ENCODE measurements around the gene LMO7.
A peak's percentile ranks its signal among the peaks of the same experiment; 100 is the strongest.

LMO7 gene

DNA sequence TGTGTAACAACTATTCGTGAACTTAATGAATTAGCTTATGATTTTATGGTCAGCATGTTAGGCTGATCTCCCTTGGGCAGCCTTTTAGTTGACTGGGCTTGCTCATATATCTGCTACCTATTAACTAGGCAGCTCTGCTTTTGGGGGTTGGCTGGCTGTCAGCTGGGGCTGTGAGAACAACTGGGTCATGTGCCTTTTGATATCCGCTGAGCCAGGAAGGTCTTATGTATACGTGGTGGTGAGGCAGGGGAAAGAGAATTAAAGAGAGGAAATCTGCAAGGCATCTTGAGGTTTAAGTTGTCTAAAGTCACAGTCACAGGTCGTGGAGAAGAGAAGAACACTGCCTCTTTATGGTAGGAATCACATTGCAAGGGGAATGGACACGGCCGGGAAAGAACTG, 206.9 kb downstream of the LMO7 start:
- in situ Hi-C loops (cut with HindIII; ENCODE audit: low pct_ligation_motif_present, low pct_unique_long_range_greater_than_20kb, low sequenced_read_pairs), result no loop called here
- no peak for DNase-seq

DNA sequence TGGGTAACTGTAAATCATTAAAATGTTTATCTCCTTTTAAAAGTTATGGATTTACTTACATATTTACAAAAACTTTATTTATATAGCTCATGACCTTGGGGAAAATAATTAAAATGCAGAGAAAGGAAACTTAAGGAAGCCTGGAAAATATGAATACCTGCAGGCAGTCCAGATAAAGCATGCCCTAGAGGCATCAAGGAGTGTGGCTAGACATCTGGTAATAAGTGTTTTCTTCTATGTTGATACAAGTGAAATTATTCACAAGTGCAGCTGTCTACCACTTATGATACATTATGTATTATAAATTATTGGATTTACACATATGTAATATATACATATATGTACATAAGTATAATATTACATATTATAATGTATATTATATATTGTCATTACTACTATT, 207.9 kb downstream of the LMO7 start:
- in situ Hi-C loops (cut with HindIII; ENCODE audit: low pct_ligation_motif_present, low pct_unique_long_range_greater_than_20kb, low sequenced_read_pairs), result no loop called here
- no peak for DNase-seq

DNA sequence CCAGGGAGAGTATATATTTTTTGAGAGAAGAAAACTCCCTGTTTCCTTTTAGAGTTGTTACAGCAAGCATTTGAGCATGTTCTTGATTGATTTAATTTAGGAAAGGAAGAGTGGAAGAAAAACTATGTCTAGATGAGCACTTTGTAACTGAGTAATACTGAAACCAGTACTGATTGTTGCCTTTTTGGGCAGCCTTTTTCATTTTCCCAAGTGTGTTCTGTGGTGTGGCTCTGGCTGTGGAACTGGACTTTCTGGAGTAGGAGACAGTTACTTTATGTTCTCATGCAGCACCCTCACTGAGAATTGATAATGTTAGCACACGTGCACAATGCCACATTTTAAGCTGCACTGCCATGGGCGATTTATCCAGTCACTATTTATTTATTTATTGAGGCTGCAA, 211.5 kb downstream of the LMO7 start:
- in situ Hi-C loops (cut with HindIII; ENCODE audit: low pct_ligation_motif_present, low pct_unique_long_range_greater_than_20kb, low sequenced_read_pairs), result no loop called here
- no peak for DNase-seq

DNA sequence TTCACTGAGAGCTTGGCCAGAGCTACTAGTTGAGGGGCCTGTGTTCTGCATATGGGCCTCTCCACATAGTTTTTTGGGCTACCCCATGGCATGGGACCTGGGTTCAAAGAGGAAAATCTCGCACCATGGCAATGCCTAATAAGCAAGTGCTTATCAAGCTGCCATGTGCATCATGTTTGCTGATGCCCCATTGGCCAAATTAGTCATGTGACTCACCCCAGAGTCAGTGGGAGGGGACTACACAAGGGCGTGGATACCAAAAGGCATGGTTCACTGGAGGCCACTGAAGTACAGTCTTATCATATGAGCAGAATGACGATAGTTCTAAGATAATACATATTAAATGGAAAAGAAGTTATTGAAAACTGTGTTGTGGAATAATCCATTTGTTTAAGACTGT, 214.8 kb downstream of the LMO7 start:
- in situ Hi-C loops (cut with HindIII; ENCODE audit: low pct_ligation_motif_present, low pct_unique_long_range_greater_than_20kb, low sequenced_read_pairs), result no loop called here
- DNase-seq, result no peak

DNA sequence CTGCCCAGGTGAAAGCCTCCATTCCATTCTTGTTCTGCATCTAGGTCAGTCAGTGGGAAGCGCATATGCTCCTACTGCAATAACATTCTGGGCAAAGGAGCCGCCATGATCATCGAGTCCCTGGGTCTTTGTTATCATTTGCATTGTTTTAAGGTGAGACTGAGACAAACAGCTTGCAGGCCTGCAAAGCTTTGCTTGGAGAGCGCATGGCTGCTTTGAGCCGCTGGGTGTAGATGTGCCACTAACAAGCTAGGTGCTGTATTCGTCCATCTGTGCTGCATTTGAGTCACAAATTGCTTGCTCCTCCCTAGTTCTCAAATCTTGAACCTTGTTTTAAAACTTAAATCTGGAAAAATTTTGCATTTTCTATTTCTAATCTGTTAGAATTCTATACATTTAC, 219.1 kb downstream of the LMO7 start:
- in situ Hi-C loops (cut with HindIII; ENCODE audit: low pct_ligation_motif_present, low pct_unique_long_range_greater_than_20kb, low sequenced_read_pairs), result no loop called here
- DNase-seq, result no peak

DNA sequence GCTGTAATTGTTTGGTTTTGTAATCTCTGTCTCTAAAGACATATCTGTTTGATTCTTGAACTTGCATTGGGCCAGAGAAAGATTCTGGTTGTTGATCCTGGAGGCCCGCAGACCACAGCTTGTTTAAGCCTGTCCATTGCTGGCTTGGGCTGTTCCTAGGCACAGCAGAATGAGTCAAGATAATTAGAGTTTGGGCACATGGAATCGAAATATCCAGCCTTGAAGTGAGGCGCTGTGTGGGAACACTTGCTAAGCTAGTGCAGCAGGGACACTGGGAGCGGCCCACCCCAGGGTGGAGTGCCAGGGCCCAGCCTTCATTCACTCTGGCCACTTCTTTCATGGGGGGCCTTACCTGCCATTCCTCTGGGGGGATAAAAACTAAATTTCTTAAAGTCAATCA, 219.7 kb downstream of the LMO7 start:
- in situ Hi-C loops (cut with HindIII; ENCODE audit: low pct_ligation_motif_present, low pct_unique_long_range_greater_than_20kb, low sequenced_read_pairs), result no loop called here
- DNase-seq, result no peak

DNA sequence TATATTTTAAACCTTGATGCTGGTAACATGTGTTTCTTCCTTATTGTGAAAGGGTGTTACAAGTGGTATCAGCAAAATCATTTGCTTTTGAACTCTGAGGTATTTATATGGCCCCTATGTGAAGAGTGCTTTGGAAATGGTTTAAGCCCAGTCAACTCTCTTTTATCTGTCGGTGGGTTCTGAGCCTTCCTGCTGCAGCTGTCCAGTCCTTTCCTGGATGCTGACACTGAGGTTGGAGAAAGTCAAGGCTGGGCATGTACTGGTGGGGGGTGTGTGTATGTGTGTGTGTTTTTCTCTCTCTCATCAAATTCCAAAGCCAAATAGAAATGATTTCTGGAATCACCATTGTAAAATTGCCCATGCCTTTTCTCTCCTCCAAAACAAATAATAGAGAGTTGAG, 221.2 kb downstream of the LMO7 start:
- in situ Hi-C loops (cut with HindIII; ENCODE audit: low pct_ligation_motif_present, low pct_unique_long_range_greater_than_20kb, low sequenced_read_pairs), result no loop called here
- DNase-seq, result no peak

DNA sequence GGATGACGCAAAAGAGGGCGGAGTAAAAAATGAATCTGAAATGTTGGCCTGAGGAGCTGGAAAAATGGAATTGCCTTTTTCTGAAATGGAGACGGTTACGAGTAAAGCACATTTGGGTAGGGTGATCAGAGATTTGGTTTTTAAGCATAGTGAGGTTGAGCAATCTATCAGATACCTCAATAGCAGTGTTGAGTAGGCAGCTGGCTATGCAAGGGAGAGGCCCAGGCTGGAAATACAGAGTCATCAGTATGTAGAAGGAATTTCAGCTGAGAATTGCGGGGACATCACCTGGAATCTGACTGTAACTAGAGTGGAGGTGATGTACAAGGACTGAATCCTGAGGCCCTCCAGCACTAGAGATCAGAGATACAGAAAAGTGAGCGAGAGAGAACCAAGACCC, 224.8 kb downstream of the LMO7 start:
- in situ Hi-C loops (cut with HindIII; ENCODE audit: low pct_ligation_motif_present, low pct_unique_long_range_greater_than_20kb, low sequenced_read_pairs), result no loop called here
- no peak for DNase-seq

DNA sequence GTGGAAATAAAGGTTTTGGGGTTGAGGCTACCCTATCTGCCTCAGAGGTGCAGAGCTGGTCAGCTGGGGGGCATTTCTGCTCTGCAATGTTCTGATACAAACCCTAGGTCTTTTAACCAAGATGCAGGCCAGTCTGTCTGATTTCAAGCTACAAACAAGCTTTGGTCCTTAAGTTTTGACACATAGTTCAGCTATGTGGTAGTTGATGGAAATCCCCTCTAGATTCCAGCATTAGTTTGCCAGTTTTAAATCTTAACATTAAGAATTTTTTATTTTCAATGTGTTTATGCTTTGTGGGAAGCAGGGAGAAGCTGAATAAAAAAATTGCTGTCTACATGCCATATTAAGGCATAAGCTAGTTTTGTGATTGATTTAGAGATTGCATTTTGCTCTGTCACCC, 225.7 kb downstream of the LMO7 start:
- in situ Hi-C loops (cut with HindIII; ENCODE audit: low pct_ligation_motif_present, low pct_unique_long_range_greater_than_20kb, low sequenced_read_pairs), result no loop called here
- DNase-seq, result no peak

DNA sequence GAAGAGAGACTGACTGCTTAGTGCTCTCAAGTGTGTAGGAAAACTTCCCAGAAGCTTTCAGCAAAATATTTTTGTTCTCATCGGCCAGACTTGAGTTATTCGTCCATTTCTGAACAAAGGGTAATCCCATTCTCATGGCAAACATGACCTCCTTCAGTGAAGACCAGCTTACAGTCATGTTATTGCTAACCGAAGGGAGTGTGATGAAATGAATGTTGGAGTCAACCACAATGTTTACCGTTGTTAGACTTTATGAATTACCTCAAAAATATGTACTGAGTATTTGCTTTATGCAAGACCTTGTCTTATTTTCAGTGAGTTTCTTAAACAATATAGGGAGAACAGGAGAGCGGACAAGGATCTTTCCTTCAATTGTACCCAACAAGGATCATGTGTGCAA, 228.6 kb downstream of the LMO7 start:
- in situ Hi-C loops (cut with HindIII; ENCODE audit: low pct_ligation_motif_present, low pct_unique_long_range_greater_than_20kb, low sequenced_read_pairs), result no loop called here
- no peak for DNase-seq

DNA sequence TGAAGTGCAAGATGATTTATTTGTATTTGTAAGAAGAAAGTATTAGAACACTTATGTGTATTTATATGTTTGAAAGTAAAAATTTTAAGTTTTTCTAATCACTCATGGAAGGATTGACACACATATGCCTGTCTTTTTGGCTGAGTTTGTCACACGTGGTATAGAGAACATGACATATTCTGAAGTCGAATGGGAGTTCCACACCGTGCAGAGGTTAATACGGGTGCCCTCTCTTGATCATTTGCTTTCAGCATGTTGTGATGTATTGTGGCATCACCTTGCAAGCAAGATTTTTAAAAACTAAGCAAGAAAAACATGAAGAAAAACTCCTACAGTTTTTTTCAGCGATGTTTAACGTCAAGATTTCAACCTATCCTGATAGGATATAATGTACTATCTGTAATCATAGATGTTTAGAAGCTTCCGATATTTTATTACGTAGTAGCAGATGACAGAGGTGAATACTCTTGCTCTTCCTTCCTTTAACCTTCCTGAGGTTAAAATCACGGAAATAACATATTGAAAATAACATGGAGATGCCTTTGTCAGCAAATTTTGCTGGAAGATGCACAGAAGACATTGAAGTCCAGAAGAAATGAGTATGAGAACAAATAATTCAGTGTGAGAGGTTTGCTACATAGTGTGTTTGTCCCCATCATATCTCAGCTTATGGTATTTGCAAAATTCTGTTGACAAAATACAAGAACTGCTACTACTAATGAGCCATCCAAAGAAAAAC, 231.4 kb downstream of the LMO7 start:
- in situ Hi-C loops (cut with HindIII; ENCODE audit: low pct_ligation_motif_present, low pct_unique_long_range_greater_than_20kb, low sequenced_read_pairs), result no loop called here
- DNase-seq, result no peak

DNA sequence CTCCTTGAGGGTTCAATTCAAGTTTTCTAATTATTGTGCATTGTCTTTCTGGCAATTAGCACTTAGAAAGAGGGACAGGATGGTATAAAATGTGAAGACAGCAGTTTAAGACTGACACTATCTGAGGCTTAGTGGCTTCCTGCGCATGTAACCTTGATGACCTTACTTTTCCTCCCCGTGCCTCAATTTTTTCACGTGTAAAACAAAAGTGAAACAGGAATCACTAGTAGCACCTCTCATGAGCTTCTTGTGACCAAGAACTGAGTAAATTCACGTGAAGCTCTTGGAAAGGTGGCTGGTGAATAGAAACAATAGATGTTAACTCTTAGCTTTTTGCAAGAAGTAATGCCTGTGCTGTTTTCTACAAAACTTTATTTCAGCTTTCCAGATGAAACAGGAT, 233.9 kb downstream of the LMO7 start:
- in situ Hi-C loops (cut with HindIII; ENCODE audit: low pct_ligation_motif_present, low pct_unique_long_range_greater_than_20kb, low sequenced_read_pairs), result no loop called here

DNA sequence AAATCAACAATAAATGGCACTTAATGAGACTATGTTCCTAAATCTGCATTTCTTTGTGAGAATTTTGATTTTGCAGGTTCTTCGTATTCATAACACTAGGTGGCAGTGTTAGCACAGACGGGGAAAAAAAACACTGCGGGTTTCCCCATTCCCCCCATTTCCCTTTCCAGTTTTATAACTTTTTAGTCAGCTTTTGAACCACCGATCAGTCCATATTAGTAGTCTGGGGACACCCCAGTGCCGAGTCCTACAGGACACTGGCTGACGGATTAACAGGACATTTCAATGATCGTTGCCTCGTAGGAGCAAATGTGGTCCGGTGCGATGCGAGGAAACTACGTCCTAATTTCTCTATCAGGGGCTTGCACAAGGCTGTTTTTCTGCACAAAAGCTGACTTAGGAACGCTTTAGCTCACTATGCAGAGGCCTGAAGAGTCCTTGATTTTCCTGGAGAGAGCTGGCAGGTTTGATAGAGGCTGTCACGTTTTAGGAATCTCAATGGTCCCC, 234.3 kb downstream of the LMO7 start:
- peak; percentile 16 for DNase-seq
- in situ Hi-C loops (cut with HindIII; ENCODE audit: low pct_ligation_motif_present, low pct_unique_long_range_greater_than_20kb, low sequenced_read_pairs), result no loop called here

More for the DNA sequence above, 233.9 kb downstream of the LMO7 start:
- no peak for DNase-seq

DNA sequence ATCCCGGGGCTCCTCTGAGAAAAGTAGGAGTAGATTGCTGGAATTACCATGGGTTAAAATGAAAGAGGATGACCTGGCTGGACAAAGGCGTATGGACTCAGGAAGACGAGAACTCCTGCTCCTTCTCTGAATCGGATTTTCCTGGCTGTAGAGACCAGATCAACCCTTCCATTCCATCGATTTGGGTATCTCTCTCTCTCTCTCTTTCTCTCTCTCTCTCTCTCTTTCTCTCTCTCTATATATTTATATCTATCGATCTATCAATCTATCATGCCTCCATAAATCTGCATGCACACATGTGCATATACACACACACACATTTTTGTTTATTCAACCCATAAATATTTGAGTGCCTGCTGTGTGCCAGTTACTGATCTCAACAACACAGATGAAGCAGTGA, 234.9 kb downstream of the LMO7 start:
- in situ Hi-C loops (cut with HindIII; ENCODE audit: low pct_ligation_motif_present, low pct_unique_long_range_greater_than_20kb, low sequenced_read_pairs), result no loop called here
- DNase-seq, result no peak

DNA sequence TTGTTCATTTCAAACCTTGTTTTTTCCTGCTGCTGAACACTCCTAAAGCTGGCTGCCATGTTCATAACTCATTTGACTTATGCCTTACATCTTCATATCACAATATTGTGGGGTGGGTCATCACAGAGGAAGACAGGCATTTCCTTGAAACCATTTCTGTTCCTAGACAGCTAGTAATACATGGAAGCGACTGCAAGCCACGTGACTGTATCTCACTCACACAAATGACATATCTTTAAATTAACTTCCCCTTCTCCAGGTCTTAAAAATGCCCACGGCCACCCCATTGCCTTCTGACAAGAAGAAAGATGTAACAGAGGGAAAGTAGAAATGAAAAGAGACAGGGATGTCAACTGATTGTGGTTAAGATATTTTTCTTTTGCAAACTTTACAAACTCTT, 236.8 kb downstream of the LMO7 start:
- no peak for DNase-seq
- in situ Hi-C loops (cut with HindIII; ENCODE audit: low pct_ligation_motif_present, low pct_unique_long_range_greater_than_20kb, low sequenced_read_pairs), result no loop called here

DNA sequence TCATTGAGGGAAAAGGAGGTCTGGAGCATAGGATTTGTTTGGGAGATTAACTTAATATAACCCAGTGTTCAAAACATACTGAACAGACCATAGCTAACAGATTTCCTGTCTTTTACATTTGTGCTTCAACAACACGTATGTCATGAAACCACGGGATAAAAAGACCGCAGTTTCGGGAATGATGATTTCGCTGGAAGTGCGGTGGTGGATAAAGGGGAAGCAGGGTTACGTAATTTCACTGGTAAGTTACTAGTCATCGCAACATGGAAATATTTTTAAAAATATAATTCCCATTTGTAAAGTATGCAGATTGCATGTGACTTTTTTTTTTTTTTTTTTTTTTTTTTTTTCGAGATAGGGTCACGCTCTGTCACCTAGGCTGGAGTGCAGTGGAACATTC, 237.4 kb downstream of the LMO7 start:
- DNase-seq, result no peak
- in situ Hi-C loops (cut with HindIII; ENCODE audit: low pct_ligation_motif_present, low pct_unique_long_range_greater_than_20kb, low sequenced_read_pairs), result no loop called here

DNA sequence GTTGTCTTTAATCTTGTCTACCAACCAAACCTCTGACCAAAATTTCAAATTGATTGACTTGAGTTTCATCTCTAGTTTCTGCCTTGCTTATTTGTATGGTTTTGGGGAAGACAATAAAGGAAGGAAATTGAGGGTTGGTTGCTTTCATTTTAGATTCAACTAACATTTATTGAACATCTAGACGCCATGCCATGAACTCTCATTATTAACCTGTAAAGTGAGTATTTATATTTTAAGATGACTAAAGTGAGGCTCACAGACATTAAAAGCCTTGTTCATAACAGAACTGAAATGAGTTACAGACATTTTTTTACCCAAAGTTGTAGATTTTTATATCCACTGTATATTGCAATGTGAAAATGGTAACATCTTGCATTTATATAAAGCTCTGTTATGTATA, 239.3 kb downstream of the LMO7 start:
- DNase-seq, result no peak
- in situ Hi-C loops (cut with HindIII; ENCODE audit: low pct_ligation_motif_present, low pct_unique_long_range_greater_than_20kb, low sequenced_read_pairs), result loop anchor here (25.0 kb wide), 1 partner anchor 587 kb away; no protein-coding TSS in a partner anchor

DNA sequence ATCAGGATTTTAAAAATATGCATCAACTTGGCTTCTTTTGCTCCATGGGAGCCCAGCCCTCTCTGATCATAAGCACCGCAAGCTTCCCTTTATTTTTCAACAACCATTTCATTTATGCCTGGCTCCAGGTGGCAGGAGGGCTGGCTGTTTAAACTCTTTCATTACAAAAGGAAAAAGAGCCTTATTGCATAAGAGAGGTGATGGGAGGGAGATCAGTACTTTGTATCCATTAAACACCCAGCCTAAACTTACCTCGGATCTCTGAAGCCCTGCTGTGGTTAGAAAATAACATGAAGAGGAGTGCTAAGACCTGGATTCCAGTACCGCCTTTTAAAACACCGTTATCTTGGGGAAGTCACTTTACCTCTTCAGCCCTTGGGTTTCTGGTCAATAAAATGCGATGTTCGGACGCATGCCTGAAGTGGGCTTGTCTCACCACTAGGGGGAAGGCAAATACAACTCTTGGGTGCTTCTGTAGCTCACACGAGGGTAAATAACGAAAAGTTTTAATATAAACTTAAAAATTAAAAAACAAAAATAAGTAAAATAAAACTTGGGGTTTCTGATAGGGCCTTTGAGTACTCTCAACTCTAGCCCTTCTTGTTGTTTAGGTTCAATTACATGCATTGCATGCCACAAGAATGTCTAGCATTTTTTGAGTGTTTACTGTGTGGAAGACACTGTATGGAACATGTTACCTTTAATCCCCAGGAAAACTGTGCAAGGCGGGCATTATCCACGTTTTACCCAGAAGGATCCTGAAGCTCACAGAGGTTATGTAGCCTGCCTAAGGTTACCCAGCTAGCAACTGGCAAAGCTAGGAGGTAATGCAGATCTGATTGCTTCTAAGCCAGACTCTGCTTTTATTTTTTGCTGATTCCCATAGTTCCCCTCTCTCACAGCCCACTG, 240.3 kb downstream of the LMO7 start:
- in situ Hi-C loops (cut with HindIII; ENCODE audit: low pct_ligation_motif_present, low pct_unique_long_range_greater_than_20kb, low sequenced_read_pairs), result loop anchor here (25.0 kb wide), 1 partner anchor 586 kb away; no protein-coding TSS in a partner anchor
- DNase-seq, result peak; percentile 62

DNA sequence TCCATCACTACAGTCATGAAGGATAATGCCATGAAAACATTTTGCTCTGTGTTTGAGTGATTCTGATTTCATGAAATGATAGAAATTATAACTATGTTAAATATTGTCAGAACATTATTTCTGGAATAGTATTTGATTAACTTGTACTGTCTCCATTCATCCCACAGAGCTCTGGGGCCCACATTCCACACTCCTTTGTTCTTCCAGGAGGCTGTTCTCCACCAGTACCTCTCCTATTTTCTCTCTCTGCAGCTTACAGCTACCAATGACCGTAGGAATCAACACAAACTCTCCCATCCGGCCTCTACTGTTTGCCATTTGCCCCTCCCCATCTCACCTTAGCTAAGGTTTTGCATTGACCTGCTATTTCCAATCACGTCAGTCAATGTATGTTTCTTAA, 240.9 kb downstream of the LMO7 start:
- in situ Hi-C loops (cut with HindIII; ENCODE audit: low pct_ligation_motif_present, low pct_unique_long_range_greater_than_20kb, low sequenced_read_pairs), result loop anchor here (25.0 kb wide), 1 partner anchor 585 kb away; no protein-coding TSS in a partner anchor
- DNase-seq, result no peak
